ENCODE data around the gene PCDH12. TPM values are rescaled to one million over a fixed set of nuclear protein-coding genes. Genes with fewer than 3 reads are reported as not detected.

PCDH12 gene
- total and polyA plus RNA-seq, 10 of the 15 experiments (the other 5 are each of a cell fraction or from before 2014, with no cell fraction given) = 0.01 to 0.14 (median 0.06) TPM; not detected in 4

DNA sequence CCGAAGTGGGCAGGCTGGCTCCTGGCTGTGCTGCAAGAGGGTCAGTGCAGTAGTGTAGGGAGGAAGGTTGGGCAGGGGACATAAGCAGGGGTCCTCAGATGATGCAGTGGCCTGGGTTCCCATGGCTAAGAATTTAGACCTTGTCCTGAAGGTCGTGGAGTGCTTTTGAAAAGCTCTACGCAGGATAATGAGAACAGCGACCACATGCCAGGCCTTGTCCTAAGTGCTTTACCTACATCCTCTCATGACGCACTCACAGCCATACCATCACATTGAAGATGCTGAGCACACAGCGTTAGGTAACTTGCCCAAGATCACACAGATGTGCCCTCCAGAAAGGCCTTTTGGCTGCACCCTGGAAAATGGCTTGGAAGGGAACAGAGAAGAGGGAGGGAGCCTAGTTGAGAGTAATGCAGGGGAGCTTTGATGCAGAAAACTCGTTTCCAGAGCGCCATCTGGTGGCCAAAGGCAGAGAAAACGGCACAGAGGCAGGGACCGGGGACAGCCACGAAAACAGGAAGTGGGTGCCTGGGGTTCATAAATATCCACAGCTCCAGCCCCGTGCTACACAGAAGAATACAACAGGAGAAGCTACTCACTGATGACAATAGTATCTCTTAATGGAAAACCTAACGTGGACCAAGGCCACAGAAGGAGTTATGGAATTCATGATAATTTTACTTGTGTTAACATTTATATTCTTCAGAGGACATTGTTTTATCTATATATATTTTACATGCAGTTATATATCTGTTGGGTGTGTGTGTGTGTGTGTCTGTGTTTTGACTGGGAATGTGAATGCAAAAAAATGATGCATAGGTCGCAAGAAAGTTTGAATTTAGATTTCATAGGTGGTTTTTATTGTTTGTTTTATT, 2.7 kb upstream of the PCDH12 start (continued):
- TF ChIP-seq PAX5 (IDR thresholded peaks at IDR 0.05; ENCODE audit: borderline replicate concordance, low read depth, low read length) (peak; percentile 66; the same call in 1 of the 2 replicates), NBN (IDR thresholded peaks at IDR 0.05) (0 out of 2 replicates have a peak, but pooled peaks have one; percentile 61), SMC3 (IDR thresholded peaks at IDR 0.05; ENCODE audit: borderline replicate concordance, low read length) (peak; percentile 94), MXI1 (IDR thresholded peaks at IDR 0.05; ENCODE audit: low read depth, low read length) (peak; percentile 47; the same call in 1 of the 2 replicates), NFIC (IDR thresholded peaks at IDR 0.05; ENCODE audit: low read depth, low read length) (no peak)
- TF ChIP-seq, protein P1, sequence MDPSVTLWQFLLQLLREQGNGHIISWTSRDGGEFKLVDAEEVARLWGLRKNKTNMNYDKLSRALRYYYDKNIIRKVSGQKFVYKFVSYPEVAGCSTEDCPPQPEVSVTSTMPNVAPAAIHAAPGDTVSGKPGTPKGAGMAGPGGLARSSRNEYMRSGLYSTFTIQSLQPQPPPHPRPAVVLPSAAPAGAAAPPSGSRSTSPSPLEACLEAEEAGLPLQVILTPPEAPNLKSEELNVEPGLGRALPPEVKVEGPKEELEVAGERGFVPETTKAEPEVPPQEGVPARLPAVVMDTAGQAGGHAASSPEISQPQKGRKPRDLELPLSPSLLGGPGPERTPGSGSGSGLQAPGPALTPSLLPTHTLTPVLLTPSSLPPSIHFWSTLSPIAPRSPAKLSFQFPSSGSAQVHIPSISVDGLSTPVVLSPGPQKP (IDR thresholded peaks at IDR 0.05; ENCODE audit: low read depth, low read length) = peak; percentile 80
- TF ChIP-seq, protein P2, sequence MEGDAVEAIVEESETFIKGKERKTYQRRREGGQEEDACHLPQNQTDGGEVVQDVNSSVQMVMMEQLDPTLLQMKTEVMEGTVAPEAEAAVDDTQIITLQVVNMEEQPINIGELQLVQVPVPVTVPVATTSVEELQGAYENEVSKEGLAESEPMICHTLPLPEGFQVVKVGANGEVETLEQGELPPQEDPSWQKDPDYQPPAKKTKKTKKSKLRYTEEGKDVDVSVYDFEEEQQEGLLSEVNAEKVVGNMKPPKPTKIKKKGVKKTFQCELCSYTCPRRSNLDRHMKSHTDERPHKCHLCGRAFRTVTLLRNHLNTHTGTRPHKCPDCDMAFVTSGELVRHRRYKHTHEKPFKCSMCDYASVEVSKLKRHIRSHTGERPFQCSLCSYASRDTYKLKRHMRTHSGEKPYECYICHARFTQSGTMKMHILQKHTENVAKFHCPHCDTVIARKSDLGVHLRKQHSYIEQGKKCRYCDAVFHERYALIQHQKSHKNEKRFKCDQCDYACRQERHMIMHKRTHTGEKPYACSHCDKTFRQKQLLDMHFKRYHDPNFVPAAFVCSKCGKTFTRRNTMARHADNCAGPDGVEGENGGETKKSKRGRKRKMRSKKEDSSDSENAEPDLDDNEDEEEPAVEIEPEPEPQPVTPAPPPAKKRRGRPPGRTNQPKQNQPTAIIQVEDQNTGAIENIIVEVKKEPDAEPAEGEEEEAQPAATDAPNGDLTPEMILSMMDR (IDR thresholded peaks at IDR 0.05 in 2 of 3, conservative IDR thresholded peaks at IDR 0.05 in 1 of 3; ENCODE audit: control insufficient read depth in 2 of 3, extremely low read depth in 1 of 3, insufficient read depth in 1 of 3, low read depth in 3 of 3, low read length in 3 of 3) = peak; percentile 78 to 96 (median 92)
